ENCODE results near the gene ARRB1. TPM values are rescaled to one million over a fixed set of nuclear protein-coding genes. Genes with fewer than 3 reads are reported as not detected.

The ARRB1 gene
- total and polyA plus RNA-seq, 3 donors from 2014 or later = 8.4 to 9.8 (median 8.5) TPM

DNA sequence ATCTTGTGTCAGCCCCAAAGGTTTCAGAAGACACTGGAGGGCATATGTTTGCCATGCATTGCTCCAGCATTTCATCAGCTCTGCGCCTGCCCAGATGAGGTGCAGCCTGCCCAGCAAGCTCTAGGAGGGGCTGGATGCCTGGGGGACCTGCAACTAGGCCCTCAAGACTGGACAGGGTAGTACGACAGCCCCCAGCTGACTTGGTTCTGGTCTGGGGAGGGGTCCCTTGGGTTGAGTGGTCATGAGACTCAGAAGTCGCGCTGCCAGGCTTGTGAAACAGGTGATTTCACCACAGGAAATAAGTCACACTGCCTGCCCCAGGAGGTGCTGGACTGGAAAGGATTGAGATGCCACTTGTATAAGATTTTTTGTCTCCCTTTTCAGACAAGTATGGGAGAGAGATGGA, 87.5 kb downstream of the ARRB1 start:
- peaks cover 6% of the 10 kb centered on the region for H3K4me1 ChIP-seq
- no peak overlapping the region for H3K27ac ChIP-seq
- TF ChIP-seq, protein P1, sequence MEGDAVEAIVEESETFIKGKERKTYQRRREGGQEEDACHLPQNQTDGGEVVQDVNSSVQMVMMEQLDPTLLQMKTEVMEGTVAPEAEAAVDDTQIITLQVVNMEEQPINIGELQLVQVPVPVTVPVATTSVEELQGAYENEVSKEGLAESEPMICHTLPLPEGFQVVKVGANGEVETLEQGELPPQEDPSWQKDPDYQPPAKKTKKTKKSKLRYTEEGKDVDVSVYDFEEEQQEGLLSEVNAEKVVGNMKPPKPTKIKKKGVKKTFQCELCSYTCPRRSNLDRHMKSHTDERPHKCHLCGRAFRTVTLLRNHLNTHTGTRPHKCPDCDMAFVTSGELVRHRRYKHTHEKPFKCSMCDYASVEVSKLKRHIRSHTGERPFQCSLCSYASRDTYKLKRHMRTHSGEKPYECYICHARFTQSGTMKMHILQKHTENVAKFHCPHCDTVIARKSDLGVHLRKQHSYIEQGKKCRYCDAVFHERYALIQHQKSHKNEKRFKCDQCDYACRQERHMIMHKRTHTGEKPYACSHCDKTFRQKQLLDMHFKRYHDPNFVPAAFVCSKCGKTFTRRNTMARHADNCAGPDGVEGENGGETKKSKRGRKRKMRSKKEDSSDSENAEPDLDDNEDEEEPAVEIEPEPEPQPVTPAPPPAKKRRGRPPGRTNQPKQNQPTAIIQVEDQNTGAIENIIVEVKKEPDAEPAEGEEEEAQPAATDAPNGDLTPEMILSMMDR (IDR thresholded peaks at IDR 0.05) = no peak
- no peak for TF ChIP-seq POLR2A (IDR thresholded peaks at IDR 0.05)
- H3K4me3 ChIP-seq = no peak overlapping the region
- H3K27me3 ChIP-seq = no peaks in the 10 kb centered on the region
- H3K36me3 ChIP-seq (ENCODE audit: low read depth, missing control alignments) = no peaks in the 10 kb centered on the region
- 94 to 100% methylated on average over 3 to 4 of the region's 4 CpGs for WGBS, 2 donors
- no peaks in the 10 kb centered on the region for H3K9me3 ChIP-seq
- no peak for DNase-seq
- intact Hi-C loops (cut with DNase I; ENCODE audit: low total_unique reads) = no loop called here

DNA sequence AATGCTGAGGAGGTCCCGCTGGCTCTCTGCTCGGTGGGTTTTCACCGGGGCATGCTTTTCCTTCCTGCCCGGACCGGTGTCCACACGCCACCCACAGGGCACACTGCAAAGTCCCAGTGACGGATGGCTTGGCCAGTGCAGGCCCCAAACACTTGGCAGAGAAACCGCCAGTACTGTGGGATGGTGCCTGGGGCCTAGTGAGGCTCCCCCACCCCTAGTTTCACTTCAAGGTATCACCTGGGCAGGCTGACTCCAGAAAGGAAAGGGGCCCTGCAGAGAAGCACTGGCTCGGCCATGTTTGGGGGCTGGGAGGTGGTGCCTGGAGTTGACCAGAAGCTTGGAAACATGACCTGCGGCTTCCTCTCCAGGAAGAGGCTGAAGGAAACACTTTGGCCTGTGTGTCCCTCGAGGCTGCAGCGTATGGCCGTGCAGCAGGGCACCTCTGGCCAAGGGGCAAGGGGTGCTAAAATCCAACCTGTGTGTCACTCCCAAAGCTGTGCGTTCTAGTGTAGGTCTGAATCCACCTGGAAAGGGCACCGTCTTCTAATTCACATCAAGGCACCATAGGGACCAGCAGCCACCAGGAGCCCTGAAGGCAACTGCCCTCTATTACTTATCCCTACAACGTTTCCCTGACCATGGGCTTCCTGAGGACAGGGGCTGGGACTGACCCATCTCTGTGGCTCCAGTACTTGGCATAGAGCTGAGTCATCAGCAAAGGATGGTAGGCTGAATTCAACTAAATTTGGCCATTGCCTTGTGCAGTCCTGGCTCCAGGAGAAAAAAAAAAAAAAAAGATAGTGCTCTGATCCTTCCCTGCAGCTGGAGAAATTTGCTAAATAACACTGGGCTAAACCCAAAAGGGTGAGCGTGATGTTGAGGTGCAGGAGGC, 88.3 kb downstream of the ARRB1 start:
- no peak for DNase-seq

GRCh38 chr11:75262436-75262835, 89.0 kb downstream of the ARRB1 start:
- Histone ChIP-seq H3K27me3 (no peaks in the 10 kb centered on the region), H3K9me3 (no peaks in the 10 kb centered on the region), H3K4me1 (peaks cover 6% of the 10 kb centered on the region), H3K4me3 (no peak overlapping the region), H3K36me3 (ENCODE audit: low read depth, missing control alignments) (no peaks in the 10 kb centered on the region), H3K27ac (no peak overlapping the region)
- WGBS, 2 donors = 82 to 95% methylated on average over 3 to 4 of the region's 4 CpGs
- no peak for DNase-seq
- no peak for TF ChIP-seq POLR2A (IDR thresholded peaks at IDR 0.05)
- TF ChIP-seq, protein P1 (IDR thresholded peaks at IDR 0.05) = no peak
- intact Hi-C loops (cut with DNase I; ENCODE audit: low total_unique reads) = no loop called here

More for the DNA sequence above, 88.3 kb downstream of the ARRB1 start:
- H3K4me3 ChIP-seq = no peak overlapping the region
- TF ChIP-seq, protein P1 (IDR thresholded peaks at IDR 0.05) = no peak
- no peak for TF ChIP-seq POLR2A (IDR thresholded peaks at IDR 0.05)
- intact Hi-C loops (cut with DNase I; ENCODE audit: low total_unique reads) = no loop called here
- no peak overlapping the region for H3K27ac ChIP-seq
- no peaks in the 10 kb centered on the region for H3K27me3 ChIP-seq
- 78 to 87% methylated on average over 5 to 17 of the region's 17 CpGs for WGBS, 2 donors
- H3K4me1 ChIP-seq = peaks cover 6% of the 10 kb centered on the region
- H3K36me3 ChIP-seq (ENCODE audit: low read depth, missing control alignments) = no peaks in the 10 kb centered on the region
- no peaks in the 10 kb centered on the region for H3K9me3 ChIP-seq

DNA sequence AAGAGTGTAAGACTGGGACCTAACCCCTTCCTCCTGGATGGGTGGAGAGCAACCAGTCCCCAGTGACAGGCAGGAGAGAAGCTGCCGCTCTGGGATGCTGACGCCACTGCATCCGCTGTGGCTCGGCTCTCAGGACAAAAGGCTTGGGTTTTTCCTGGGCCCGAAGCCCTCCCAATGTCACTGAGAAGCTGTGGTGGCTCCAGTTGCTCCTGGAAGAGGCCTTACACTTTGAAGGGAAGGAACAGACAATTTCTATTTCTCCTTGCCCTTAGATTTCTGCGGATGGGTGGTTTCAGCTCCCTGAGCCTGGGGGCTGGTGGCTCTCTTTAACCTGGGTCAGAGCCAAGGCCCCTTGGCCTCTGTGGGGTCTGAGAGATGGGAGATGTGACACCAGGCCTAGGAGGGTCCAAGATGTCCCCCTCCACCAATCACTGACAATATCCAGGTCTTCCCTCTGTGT, 89.5 kb downstream of the ARRB1 start:
- no peak for TF ChIP-seq POLR2A (IDR thresholded peaks at IDR 0.05)
- TF ChIP-seq, protein P1 (IDR thresholded peaks at IDR 0.05) = no peak
- intact Hi-C loops (cut with DNase I; ENCODE audit: low total_unique reads) = no loop called here
- Histone ChIP-seq H3K4me3 (no peak overlapping the region), H3K27me3 (no peaks in the 10 kb centered on the region), H3K36me3 (ENCODE audit: low read depth, missing control alignments) (no peaks in the 10 kb centered on the region), H3K27ac (no peak overlapping the region), H3K9me3 (no peaks in the 10 kb centered on the region), H3K4me1 (peaks cover 6% of the 10 kb centered on the region)
- WGBS, 2 donors = 91% methylated on average over 6 of the region's 6 CpGs
- DNase-seq = no peak
